CD8-positive, alpha-beta memory T cell (primary cell): ENCODE results near the gene GINM1. TPM values are rescaled to one million over a fixed set of nuclear protein-coding genes. Genes with fewer than 3 reads are reported as not detected.
A peak's percentile ranks its signal among the peaks of the same experiment; 100 is the strongest.

Experiments
- CTCF ChIA-PET: fragments of 350-600 bp; sonication (Branson Sonifier 250); formaldehyde crosslinking; loops from one replicate; lab custom pipeline; 2021; ENCODE audit warnings: antibody characterized with exemption; lab: Charles Lee
- POLR2A ChIA-PET: fragments of 350-600 bp; sonication (Branson Sonifier 250); formaldehyde crosslinking; loops from one replicate; lab custom pipeline; 2021; ENCODE audit warnings: antibody characterized with exemption; lab: Charles Lee
- DNase-seq, 5 donors: peaks; one replicate each; pipeline versions ENCODE4 v3.0.0 to v3.0.0-alpha.2; 2020 to 2022; ENCODE audit warnings: mixed read lengths in 1 of 5
- H3K27ac ChIP-seq: one replicate; pipeline ENCODE4 v1.7.0; 2013; ENCODE audit warnings: low read depth, mild to moderate bottlenecking, low read length, moderate library complexity
- H3K27me3 ChIP-seq: 2 replicates; pipeline ENCODE4 v1.7.0; 2013; ENCODE audit warnings: low read length, mild to moderate bottlenecking; ENCODE audit not compliant: insufficient read depth, poor library complexity, severe bottlenecking
- H3K36me3 ChIP-seq: 2 replicates; pipeline ENCODE4 v1.7.0; 2013; ENCODE audit warnings: mild to moderate bottlenecking, low read length, moderate library complexity; ENCODE audit not compliant: insufficient read depth
- H3K4me1 ChIP-seq: 2 replicates; pipeline ENCODE4 v1.7.0; 2013; ENCODE audit warnings: mild to moderate bottlenecking, low read length, moderate library complexity; ENCODE audit not compliant: insufficient read depth
- H3K4me3 ChIP-seq: 2 replicates; pipeline ENCODE4 v1.7.0; 2013; ENCODE audit warnings: mild to moderate bottlenecking, low read length
- H3K9me3 ChIP-seq: 2 replicates; pipeline ENCODE4 v1.7.0; 2013; ENCODE audit warnings: mild to moderate bottlenecking, low read length
- H3K27ac Mint-ChIP-seq, 8 donors: one replicate each; pipeline ENCODE4 v1.8.0; 2020 to 2021; ENCODE audit warnings: mixed read lengths in 8 of 8, mild to moderate bottlenecking in 6 of 8, inconsistent platforms in 3 of 8, moderate library complexity in 3 of 8
- H3K27me3 Mint-ChIP-seq, 2 donors: one replicate each; pipeline ENCODE4 v1.8.0; 2020 to 2021; ENCODE audit warnings: mixed read lengths in 2 of 2, mild to moderate bottlenecking in 1 of 2, moderate library complexity in 1 of 2
- H3K36me3 Mint-ChIP-seq, 3 donors: one replicate each; pipeline ENCODE4 v1.8.0; 2020 to 2021; ENCODE audit warnings: mixed read lengths in 3 of 3, inconsistent platforms in 1 of 3, mild to moderate bottlenecking in 1 of 3
- H3K4me1 Mint-ChIP-seq, 3 donors: one replicate each; pipeline ENCODE4 v1.8.0; 2020 to 2021; ENCODE audit warnings: mixed read lengths in 3 of 3, inconsistent platforms in 1 of 3, mild to moderate bottlenecking in 1 of 3
- H3K4me3 Mint-ChIP-seq, 7 donors: one replicate each; pipeline ENCODE4 v1.8.0; 2020 to 2021; ENCODE audit warnings: mixed read lengths in 7 of 7, mild to moderate bottlenecking in 6 of 7, moderate library complexity in 4 of 7, inconsistent platforms in 2 of 7
- H3K9me3 Mint-ChIP-seq, 5 donors: one replicate each; pipeline ENCODE4 v1.8.0; 2020 to 2022; ENCODE audit warnings: mixed read lengths in 5 of 5, mild to moderate bottlenecking in 3 of 5, moderate library complexity in 2 of 5, inconsistent platforms in 1 of 5
- polyA plus RNA-seq: library from polyadenylated mRNA; unstranded; fragments of 300-500 nt; fragmentation: Illumina TruSeq; gene quantifications from one replicate; pipeline ENCODE4 v1.2.3, GENCODE V29; 2021
- total RNA-seq, 2 experiments: library from RNA; stranded (reverse); gene quantifications; one replicate each; pipeline ENCODE4 v1.2.3, GENCODE V29; 2021

GINM1 gene
- total and polyA plus RNA-seq, 3 experiments from 2014 or later = 20.4 to 24.7 (median 20.5) TPM

DNA sequence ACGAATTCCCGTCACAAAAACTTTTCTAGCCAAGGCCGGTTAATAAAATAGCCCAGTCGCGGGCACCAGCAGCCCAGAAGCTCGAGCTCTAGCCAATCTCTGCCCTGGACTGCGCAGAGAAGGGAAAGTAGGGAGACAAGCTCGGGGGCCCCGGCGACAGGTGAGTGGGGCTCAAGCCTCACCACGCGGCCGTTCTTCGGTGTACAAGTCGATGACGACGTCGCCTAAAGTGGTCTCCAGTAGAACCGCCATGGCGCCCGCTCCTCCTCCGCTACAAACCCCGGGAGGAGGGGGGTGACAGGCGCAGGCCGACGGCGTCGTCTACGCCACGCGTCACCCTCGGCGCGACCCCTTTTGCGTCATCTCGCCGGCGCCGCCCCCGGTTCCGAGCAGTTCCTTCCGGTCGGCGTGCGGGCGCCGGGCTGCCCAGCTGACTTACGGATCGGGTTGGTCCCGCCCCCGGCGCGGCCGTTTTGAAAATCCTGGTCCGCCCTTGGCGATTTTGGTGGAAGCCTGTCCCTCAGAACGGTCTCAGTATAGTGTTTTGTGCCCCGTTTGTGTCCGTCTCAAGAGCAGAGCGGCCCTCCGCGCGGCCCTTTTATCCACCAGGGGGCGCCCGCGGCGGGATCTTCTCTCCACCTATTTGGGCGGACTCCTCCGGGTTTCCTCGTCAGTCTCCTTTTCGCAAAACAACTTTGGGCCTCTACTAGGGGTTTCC is 20.3 kb upstream of the GINM1 start, which contains the start of gene PPIL4:
PPIL4 (minus strand) TSS at position 290 of the 718 bp plus-strand sequence; CDS start at position 252, 38 bp downstream.
- Mint-ChIP-seq H3K27me3 (no peaks in the 10 kb centered on the region), H3K4me1 (peaks cover 41 to 44% (median 44%) of the 10 kb centered on the region in 3 donors), H3K36me3 (peaks cover 0 to 29% (median 2%) of the 10 kb centered on the region in 3 donors), H3K9me3 (no peaks in the 10 kb centered on the region), H3K4me3 (peak within 1 kb of the TSS; percentile 98 to 100 (median 99)), H3K27ac (peak within 1 kb of the TSS; percentile 99 to 100 (median 100))
- H3K36me3 ChIP-seq = no peaks in the 10 kb centered on the region
- peak within 1 kb of the TSS; percentile 100 for H3K27ac ChIP-seq
- H3K9me3 ChIP-seq = no peaks in the 10 kb centered on the region
- peak; percentile 94 to 98 (median 96) for DNase-seq
- no peaks in the 10 kb centered on the region for H3K27me3 ChIP-seq
- ChIA-PET POLR2A (interaction anchor here (0.6 to 2.7 kb wide), 6 partner anchors 18 to 172 kb away, joined by 3 to 13 read pairs (median 8); partner anchors contain the start of genes GINM1, LATS1 and ZC3H12D), CTCF (interaction anchor here (0.6 to 4.6 kb wide), 13 partner anchors 9 to 794 kb away, joined by 3 to 51 read pairs (median 3); partner anchors contain the start of gene GINM1)
- H3K4me3 ChIP-seq = peak within 1 kb of the TSS; percentile 100
- H3K4me1 ChIP-seq = peaks cover 34% of the 10 kb centered on the region

DNA sequence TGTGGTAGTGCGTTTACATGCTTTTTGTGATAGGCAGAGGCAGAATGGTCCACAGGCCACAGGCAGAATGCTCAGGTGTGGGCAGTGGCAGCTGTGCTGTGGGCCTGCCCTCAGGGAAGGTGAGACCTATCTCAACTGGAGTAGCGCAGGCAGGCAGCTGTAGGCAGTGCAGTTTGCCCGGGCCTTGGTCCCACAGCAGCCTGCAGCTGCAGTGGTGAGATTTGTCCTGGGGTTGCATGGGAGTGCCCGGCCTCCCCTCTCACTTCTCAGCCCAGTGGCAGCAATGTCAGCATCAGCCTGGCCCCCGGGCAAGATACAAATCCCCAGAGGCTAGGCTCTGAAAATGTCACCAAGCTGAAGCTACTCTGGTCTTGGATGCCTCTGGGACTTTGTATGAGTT is 14.3 kb upstream of the GINM1 start:
- no peak for DNase-seq
- Histone ChIP-seq H3K9me3 (no peaks in the 10 kb centered on the region), H3K36me3 (no peaks in the 10 kb centered on the region), H3K4me1 (no peaks in the 10 kb centered on the region), H3K4me3 (no peak overlapping the region), H3K27ac (no peak overlapping the region), H3K27me3 (no peaks in the 10 kb centered on the region)
- no peak overlapping the region for H3K4me3 Mint-ChIP-seq
- H3K27me3 Mint-ChIP-seq = peaks cover 15 to 38% of the 10 kb centered on the region in 2 donors
- POLR2A ChIA-PET = no interaction called here
- CTCF ChIA-PET = interaction anchor here (2.5 kb wide), 1 partner anchor 13 kb away, joined by 18 read pairs; the partner anchor contains the start of gene GINM1
- no peaks in the 10 kb centered on the region for H3K36me3 Mint-ChIP-seq
- peak overlapping the region in 1 of 8 donors; percentile 62 for H3K27ac Mint-ChIP-seq
- H3K4me1 Mint-ChIP-seq = peaks cover 3 to 4% (median 4%) of the 10 kb centered on the region in 3 donors
- no peaks in the 10 kb centered on the region for H3K9me3 Mint-ChIP-seq

GRCh38 chr6:149558029-149558428 is 8.1 kb upstream of the GINM1 start:
- H3K27me3 Mint-ChIP-seq = peaks cover 19 to 33% of the 10 kb centered on the region in 2 donors
- H3K4me3 ChIP-seq = no peak overlapping the region
- H3K9me3 ChIP-seq = no peaks in the 10 kb centered on the region

DNA sequence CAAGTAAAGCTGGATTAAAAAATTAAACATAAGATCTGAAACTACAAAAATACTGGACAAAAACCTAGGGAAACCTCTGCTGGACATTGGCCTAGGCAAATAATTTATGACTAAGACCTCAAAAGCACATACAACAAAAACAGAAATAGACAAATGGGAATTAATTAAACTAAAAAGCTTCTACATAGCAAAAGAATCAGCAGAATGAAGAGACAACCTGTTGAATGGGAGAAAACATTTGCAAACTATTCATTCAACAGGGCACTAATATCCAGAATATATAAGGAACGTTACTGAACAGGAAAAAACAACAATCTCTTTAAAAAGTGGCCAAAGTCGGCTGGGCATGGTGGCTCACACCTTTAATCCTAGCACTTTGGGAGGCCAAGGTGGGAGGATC is 6.8 kb upstream of the GINM1 start:
- no peak for DNase-seq
- Mint-ChIP-seq H3K36me3 (no peaks in the 10 kb centered on the region), H3K4me1 (peaks cover 0 to 3% (median 0%) of the 10 kb centered on the region in 3 donors), H3K27ac (no peak overlapping the region), H3K4me3 (no peak overlapping the region), H3K9me3 (no peaks in the 10 kb centered on the region), H3K27me3 (peaks cover 8 to 22% of the 10 kb centered on the region in 2 donors)
- H3K4me1 ChIP-seq = no peaks in the 10 kb centered on the region
- no peaks in the 10 kb centered on the region for H3K9me3 ChIP-seq
- H3K4me3 ChIP-seq = no peak overlapping the region
- CTCF ChIA-PET = no interaction called here
- H3K27ac ChIP-seq = no peak overlapping the region
- no peaks in the 10 kb centered on the region for H3K36me3 ChIP-seq
- no peaks in the 10 kb centered on the region for H3K27me3 ChIP-seq
- POLR2A ChIA-PET = interaction anchor here (0.6 kb wide), 1 partner anchor 11 kb away, joined by 3 read pairs; no protein-coding TSS in a partner anchor

More at GRCh38 chr6:149558029-149558428, 8.1 kb upstream of the GINM1 start:
- POLR2A ChIA-PET = no interaction called here
- DNase-seq = no peak
- Histone ChIP-seq H3K27me3 (no peaks in the 10 kb centered on the region), H3K4me1 (no peaks in the 10 kb centered on the region), H3K36me3 (no peaks in the 10 kb centered on the region), H3K27ac (no peak overlapping the region)
- Mint-ChIP-seq H3K4me1 (no peaks in the 10 kb centered on the region), H3K36me3 (no peaks in the 10 kb centered on the region), H3K4me3 (no peak overlapping the region), H3K9me3 (no peaks in the 10 kb centered on the region), H3K27ac (no peak overlapping the region)
- CTCF ChIA-PET = no interaction called here

GRCh38 chr6:149560736-149561135 is 5.4 kb upstream of the GINM1 start:
- ChIA-PET CTCF (interaction anchor here (1.3 kb wide), 1 partner anchor 237 kb away, joined by 3 read pairs; no protein-coding TSS in a partner anchor), POLR2A (no interaction called here)
- H3K27ac ChIP-seq = no peak overlapping the region
- peaks cover 0 to 2% (median 0%) of the 10 kb centered on the region in 3 donors for H3K36me3 Mint-ChIP-seq
- peak overlapping the region in 1 of 8 donors; percentile 25 for H3K27ac Mint-ChIP-seq
- H3K4me3 Mint-ChIP-seq = peak overlapping the region in 2 of 7 donors; percentile 36 to 38
- H3K4me3 ChIP-seq = no peak overlapping the region
- no peaks in the 10 kb centered on the region for H3K27me3 ChIP-seq
- no peaks in the 10 kb centered on the region for H3K9me3 Mint-ChIP-seq
- no peaks in the 10 kb centered on the region for H3K36me3 ChIP-seq
- H3K4me1 ChIP-seq = peaks cover 6% of the 10 kb centered on the region
- H3K27me3 Mint-ChIP-seq = peaks cover 9 to 11% of the 10 kb centered on the region in 2 donors
- no peak for DNase-seq
- peaks cover 5 to 12% (median 8%) of the 10 kb centered on the region in 3 donors for H3K4me1 Mint-ChIP-seq
- H3K9me3 ChIP-seq = no peaks in the 10 kb centered on the region

DNA sequence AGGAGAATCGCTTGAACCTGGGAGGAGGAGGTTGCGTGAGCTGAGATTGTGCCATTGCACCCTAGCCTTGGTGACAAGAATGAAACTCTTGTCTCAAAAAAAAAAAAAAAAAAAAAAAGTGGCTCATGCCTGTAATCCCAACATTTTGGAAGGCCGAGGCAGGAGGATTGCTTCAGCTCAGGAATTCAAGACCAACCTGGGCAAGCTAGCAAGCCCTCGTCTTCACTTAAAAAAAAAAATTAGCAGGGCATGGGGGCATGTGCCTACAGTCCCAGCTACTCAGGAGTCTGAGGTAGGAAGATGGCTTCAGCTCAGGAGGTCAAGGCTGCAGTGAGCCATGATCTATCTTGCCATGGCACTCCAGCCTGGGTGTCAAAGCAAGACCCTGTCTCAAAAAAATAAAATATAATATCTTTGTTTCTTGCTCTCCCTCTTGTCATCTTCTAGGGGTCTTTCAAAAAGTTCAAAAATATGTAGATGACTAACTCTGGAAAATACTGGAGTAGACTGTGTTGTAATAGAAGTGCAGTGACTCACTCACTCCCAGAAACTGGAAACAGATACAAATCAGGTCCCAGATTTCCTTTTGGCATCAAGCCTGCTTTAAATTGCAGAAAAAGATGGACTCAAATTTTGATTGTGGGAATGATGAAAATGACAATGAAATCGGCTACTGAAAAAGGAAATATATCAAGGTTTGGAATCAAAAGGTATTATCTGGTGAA is 2.8 kb upstream of the GINM1 start:
- no peaks in the 10 kb centered on the region for H3K9me3 ChIP-seq
- peaks cover 16% of the 10 kb centered on the region for H3K4me1 ChIP-seq
- peaks cover 13 to 29% (median 23%) of the 10 kb centered on the region in 3 donors for H3K4me1 Mint-ChIP-seq
- no peaks in the 10 kb centered on the region for H3K9me3 Mint-ChIP-seq
- H3K27me3 ChIP-seq = no peaks in the 10 kb centered on the region
- CTCF ChIA-PET = interaction anchor here (0.7 to 4.6 kb wide), 5 partner anchors 13 to 526 kb away, joined by 3 to 51 read pairs (median 4); partner anchors contain the start of gene PPIL4
- peak overlapping the region in 1 of 7 donors; percentile 41 for H3K4me3 Mint-ChIP-seq
- H3K36me3 Mint-ChIP-seq = peaks cover 0 to 14% (median 0%) of the 10 kb centered on the region in 3 donors
- no peak for DNase-seq
- H3K27me3 Mint-ChIP-seq = peaks cover 0 to 7% of the 10 kb centered on the region in 2 donors
- H3K27ac ChIP-seq = no peak overlapping the region
- POLR2A ChIA-PET = interaction anchor here (3.1 kb wide), 1 partner anchor 155 kb away, joined by 14 read pairs; the partner anchor contains the start of gene LATS1
- no peaks in the 10 kb centered on the region for H3K36me3 ChIP-seq
- no peak overlapping the region for H3K4me3 ChIP-seq
- H3K27ac Mint-ChIP-seq = peak overlapping the region in 1 of 8 donors; percentile 97

- no peak for DNase-seq
- Histone ChIP-seq H3K27me3 (no peaks in the 10 kb centered on the region), H3K4me3 (no peak overlapping the region), H3K4me1 (peaks cover 16% of the 10 kb centered on the region), H3K27ac (no peak overlapping the region), H3K36me3 (no peaks in the 10 kb centered on the region), H3K9me3 (no peaks in the 10 kb centered on the region)
- ChIA-PET CTCF (interaction anchor here (1.1 to 4.6 kb wide), 3 partner anchors 13 to 69 kb away, joined by 3 to 51 read pairs (median 18); partner anchors contain the start of gene PPIL4), POLR2A (interaction anchor here (3.1 kb wide), 1 partner anchor 154 kb away, joined by 14 read pairs; the partner anchor contains the start of gene LATS1)
- H3K36me3 Mint-ChIP-seq = peaks cover 0 to 14% (median 0%) of the 10 kb centered on the region in 3 donors
- peaks cover 0 to 7% of the 10 kb centered on the region in 2 donors for H3K27me3 Mint-ChIP-seq
- H3K27ac Mint-ChIP-seq = peak overlapping the region in 1 of 8 donors; percentile 97
- H3K4me1 Mint-ChIP-seq = peaks cover 13 to 33% (median 25%) of the 10 kb centered on the region in 3 donors
- H3K4me3 Mint-ChIP-seq = peak overlapping the region in 1 of 7 donors; percentile 41
- H3K9me3 Mint-ChIP-seq = no peaks in the 10 kb centered on the region
These were observed 2.2 kb upstream of the GINM1 start for GRCh38 chr6:149563928-149564325.
